Daoy (cell line): ENCODE results near the gene WDTC1. TPM values are rescaled to one million over a fixed set of nuclear protein-coding genes. Genes with fewer than 3 reads are reported as not detected.

Experiments
- DNase-seq: peaks from one replicate; pipeline ENCODE4 v3.0.0-alpha.2; 2015; ENCODE audit warnings: low read depth
- total RNA-seq: library from RNA; depleted of rRNA; stranded (reverse); fragments of >200 nt; shearing (Covaris generic); gene quantifications from 2 replicates; pipeline ENCODE4 v1.2.3, GENCODE V29; 2014

WDTC1 gene
- total RNA-seq, 1 experiment from 2014 or later, result 14.1 TPM

DNA sequence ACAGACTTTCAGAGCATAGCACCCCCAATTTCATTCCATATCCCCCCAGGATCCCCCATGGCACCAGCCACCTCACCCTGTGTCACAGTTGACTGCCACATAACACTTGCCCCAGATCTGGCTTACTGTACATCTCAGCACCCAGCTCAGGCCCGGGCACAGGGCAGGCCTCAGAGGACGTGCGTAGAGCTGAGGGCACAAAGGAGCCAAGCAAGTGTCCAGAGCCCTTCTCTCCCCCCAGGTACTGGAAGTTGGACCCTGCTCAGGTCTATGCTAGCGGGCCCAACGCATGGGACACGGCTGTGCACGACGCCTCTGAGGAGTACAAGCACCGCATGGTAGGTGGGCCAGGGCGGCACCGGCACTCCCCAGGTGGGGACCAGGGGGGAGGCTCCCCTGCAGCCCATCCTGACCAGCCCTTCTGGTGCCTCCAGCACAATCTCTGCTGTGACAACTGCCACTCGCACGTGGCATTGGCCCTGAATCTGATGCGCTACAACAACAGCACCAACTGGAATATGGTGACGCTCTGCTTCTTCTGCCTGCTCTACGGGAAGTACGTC lies 99.4 kb downstream of the WDTC1 start:
- DNase-seq, result no peak

DNA sequence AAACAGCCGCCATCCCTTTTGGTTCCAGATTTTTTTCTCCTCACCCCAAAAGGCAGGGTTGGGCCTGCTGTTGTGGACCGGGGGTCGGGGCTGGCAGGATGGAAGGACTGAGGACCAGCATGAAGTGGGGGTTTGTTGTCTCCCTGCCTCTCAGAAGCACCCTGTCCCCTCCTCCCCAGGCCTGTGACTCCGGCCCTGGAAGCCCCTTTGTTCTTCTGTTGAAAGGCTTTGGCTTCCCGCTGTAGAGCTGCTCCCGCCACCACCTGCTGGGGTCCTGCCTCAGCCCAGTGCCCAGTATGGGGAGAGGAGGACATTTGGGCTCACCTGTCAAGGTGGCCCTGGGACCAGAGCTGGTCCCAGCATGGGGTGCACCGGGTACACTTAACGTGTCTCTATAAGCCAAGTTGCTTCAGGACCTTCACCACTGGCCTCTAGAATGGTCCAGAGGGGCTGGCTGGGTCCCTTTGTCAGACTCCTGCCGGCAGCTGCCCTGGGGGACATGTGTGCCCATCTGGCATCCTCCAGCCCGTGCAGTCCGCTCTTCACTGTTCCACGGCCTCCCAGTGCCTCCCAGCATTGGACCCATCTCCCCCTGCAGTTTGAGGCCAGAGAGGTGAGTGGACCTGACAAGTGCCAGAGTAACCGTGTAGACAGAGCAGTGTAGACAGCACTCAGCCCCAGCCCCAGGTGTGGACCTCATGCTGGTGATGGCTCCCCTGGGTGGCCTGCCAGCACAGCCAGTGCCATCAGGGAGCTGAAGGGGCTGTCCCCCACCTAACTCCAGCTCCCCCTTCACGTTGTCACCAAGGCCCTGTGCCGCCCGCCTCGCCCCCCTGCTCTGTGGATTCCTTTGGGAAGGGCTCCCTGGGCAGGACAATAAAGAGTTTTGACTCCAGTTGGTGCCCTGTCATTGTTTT lies 101.3 kb downstream of the WDTC1 start:
- DNase-seq, result no peak

DNA sequence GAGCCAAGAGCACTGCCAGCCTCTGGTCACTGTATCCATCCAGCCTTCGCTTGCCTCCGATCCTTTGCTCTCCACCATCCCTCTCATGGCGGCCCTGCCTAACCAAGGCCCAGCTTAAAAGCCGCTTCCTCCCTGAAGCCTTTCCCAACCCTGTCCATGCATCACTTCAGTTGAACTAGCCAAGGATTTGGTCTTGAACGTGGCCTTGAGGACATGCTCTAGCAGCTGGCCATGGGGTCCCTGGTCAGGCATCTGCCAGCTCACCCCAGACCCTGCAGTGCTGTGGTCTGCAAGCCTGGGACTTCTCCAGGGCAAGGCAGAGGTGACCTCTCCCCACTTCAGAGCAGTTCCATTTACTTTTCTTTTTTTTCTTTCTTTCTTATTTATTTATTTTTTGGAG lies 102.3 kb downstream of the WDTC1 start:
- DNase-seq, result no peak

DNA sequence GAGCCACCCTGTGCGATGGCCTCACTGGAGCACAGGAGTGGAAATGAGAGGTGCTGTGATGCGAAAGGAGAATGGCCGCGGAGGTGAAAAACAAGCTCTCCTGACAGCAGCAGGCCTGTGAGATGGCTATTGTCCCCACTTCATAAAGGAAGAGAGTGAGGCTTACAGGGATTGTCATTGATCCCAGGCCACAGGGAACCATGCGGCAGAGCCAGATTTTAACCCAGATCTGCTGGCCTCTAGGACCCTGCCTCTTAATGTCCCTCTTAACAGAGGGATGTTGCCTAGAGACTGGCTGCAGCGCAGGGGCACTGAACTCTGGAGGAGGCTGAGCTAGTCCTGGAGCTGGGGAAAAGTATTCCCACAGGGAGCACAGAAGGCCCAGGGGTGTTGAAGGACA lies 104.3 kb downstream of the WDTC1 start:
- no peak for DNase-seq

DNA sequence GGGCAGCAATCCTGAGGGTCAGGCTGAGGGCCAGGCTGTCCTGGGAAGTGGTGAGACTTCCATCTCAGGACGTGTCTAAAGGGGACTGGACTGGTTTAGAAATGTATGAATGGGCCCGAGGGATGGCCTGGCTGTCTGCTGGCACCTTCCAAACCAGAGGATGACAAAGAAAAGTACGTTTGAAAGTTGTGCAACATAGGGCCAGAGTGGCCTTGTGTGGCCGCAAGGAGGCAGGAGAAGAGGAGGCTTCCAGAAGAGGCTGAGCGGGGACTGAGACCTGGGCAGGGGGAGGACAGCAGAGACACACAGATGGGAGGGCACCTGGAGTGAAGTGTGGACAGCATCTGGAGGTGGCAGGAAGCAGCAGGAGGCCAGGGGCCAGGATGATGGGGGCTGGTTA lies 104.8 kb downstream of the WDTC1 start:
- no peak for DNase-seq

DNA sequence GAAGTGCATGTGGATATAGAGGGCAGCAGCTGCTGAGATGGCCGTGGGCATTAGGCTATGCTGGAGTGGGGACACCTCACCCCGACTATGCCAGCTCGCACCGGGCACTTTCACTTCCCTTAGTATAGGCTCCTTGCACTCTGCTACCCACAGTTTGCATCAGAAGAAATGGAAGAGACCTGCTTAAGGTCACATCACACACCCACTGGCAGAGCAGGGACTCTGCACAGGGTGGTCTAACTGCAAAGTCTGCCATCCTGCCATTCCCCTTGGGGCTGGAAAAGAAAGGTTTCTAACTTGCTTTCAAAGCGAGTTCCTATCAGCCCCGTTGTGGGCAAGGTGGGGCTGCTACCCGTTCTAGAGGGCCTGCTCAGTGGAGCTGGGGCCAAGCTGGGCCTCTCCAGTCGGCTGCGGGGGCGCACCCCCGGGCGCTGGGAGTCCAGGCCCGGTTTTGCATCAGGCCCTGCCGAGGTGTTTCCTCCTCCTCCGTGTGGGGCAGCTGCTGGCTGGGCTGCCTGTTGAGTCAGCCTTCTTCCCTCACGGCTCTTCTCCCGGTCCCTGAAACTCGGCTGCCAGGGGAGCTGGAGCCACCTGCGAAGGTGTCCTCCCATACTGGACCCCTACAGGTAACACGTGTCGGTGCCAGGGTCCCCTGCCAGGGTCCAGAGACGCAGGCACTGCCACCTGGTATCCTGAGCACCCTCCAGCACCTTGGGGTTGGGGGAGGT lies 107.3 kb downstream of the WDTC1 start, which contains the start of gene SYTL1:
Gene SYTL1 (plus strand): TSS at position 498 of the 728 bp plus-strand sequence. CDS start 3,313 bp downstream, outside the sequence.
- DNase-seq, result peak; percentile 91

DNA sequence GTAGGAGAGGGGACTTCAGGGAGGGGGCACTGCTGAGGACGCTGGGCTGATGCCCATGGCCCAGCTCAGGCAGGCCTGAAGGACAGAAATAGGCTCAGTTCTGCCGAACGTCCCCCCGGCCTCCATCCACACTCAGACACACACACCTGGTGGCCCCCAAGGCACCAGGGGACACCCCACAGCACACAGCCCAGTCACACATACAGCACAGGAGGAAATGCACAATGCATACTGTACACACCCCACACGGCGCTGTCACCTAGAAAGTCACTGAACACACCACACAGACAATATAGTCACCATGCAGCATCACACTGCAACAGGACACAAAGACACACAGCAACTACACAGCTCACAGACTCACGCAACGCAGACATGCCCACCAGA lies 108.0 kb downstream of the WDTC1 start:
- DNase-seq, result no peak

DNA sequence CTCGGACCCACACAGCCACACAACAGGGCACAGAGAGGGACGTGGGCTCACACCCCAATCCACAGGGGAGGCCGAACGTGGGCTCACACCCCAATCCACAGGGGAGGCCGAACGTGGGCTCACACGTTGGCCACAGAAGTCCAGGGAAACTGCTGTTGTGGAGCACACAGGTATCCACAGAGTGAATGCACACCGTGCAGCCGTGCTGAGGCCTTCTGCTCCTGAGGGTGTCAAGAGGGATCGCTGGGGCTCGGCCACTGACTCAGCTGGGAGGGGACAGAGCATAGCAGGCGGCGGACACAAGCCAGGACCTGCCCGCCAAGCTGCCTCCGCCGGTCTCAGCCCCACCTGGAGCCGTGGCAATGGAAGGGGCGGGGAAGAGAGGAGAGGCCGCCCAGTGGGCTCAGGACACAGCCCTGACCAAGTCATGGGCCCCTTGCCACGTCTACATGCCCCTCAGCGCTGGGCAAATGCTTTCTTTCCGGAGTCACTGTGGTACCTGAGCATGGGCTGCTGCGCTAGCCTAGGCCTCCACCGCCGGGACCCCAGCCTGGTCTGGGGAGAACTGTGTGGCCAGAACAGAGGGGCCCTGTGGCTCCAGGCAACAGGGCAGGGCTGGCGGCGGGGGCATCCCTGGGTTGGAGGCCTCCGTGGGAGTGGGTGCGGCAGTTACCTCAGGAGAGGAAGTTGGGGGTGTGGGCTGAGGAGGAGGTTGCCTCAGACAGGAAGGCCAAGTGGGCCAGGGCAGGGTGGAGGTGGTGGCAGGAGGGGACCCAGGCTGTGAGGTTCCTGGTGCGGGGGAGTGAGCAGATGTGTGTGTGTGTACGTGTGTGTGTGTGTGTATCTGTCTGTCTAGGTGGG lies 108.6 kb downstream of the WDTC1 start:
- no peak for DNase-seq

DNA sequence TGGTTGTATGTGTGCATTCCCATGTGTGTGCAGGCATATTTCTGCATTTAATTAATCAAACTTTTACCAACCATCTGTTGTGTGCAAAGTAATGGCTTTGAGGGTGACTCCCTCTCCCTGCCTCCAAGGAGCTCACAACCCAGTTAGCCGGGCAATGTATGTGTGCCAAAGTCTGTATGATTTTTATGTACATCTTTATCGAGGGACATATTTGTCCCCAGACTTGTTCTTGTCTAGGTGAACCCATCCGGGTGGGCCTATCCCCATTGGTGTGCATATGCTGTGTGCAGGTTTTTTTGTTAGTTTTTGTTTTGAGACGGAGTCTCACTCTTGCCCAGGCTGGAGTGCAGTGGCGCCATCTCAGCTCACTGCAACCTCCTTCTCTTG lies 109.2 kb downstream of the WDTC1 start:
- DNase-seq, result no peak

DNA sequence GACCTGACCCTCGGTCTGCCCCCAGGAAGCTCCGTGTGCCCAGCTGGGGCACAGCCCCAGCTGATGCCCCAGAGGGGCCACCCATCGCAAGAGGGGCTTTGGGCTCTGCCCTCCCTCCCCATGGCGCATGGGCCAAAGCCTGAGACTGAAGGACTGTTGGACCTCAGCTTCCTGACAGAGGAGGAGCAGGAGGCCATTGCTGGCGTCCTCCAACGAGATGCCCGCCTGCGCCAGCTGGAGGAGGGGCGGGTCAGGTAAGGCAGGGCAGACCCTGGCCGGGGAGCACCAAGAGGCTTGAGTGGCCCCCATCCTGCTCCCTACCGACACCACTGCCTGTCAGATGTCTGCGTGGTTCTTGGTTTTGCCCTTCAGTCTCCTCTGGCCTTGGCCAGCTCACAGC lies 110.8 kb downstream of the WDTC1 start:
- no peak for DNase-seq

DNA sequence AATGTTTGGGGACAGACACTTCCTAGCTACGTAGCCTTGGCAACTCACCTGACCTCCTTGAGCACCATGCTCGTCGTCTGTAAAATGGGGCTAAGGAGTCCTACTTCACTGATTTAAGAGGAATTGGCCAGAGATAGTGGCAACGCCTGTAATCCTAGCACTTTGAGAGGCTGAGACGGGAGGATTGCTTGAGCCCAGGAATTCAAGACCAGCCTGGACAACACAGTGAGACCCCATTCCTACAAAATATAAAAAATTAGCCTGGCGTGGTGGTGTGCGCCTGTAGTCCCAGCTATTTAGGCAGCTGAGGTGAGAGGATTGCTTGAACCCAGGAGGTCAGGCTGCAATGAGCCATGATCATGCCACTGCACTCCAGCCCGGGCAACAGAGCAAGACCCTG lies 111.9 kb downstream of the WDTC1 start:
- DNase-seq, result no peak

DNA sequence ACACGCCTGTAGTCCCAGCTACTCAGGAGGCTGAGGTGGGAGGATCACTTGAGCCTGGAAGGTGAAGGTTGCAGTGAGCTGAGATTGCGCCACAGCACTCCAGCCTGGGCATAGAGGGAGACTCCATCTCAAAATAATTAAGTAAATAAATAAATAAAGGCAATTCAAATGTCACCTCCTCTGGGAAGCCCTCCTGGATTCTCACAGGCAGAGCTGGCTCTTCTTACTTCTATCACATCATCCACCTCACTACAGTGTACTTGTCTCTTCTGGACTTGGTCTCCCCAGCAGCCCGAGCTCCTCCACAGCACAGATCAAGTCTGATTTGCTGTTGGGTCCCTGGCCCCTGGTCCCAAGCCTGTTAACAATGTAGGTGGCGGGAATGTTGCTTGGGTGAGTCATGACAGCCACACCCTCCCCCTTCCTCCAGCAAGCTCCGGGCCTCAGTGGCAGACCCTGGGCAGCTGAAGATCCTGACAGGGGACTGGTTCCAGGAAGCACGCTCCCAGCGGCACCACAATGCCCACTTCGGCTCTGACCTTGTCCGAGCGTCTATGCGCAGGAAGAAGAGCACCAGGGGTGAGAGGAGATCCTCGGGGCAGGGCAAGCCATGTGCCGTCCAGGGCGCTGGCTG lies 112.7 kb downstream of the WDTC1 start:
- DNase-seq, result peak; percentile 55

DNA sequence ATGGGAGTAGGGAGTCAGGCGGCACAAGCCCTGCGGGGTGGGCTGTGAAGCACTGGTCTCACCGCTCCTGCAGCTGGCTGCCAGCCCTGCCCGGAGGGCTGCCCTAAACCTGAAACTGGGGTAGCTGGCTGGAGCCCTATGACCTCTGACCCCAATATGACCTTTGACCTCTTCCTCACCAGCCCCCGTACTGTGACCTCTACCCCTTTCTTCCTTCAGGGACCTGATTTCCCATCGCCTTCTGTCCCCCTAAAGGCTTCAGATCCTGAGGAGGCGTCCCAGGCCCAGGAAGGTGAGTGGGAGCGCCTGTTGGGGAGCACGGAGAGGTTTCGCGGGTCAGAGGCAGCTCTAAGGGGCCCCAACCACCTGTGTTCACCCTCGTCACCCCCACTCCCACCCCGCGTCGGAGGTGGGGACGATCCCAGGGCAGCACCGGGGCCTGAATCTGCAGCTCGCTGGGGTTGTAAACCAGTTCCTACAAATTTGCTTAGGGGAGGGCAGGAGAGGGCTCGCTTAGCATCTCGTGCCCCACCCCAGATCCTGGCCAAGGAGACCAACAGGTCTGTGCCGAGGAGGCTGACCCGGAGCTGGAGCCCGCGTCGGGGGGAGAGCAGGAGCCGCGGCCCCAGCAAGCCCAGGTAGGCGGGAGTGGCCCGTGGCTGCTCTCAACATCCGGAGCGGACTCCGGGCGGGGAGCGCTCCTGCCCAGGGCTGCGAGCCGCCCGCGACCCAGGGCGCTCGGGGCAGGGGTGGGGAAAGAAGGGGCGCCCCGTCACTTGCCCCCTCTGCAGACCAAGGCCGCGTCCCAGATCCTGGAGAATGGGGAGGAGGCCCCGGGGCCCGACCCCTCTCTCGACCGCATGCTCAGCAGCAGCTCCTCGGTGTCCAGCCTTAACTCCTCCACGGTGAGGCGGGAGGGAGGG lies 114.7 kb downstream of the WDTC1 start:
- peak; percentile 78 for DNase-seq

DNA sequence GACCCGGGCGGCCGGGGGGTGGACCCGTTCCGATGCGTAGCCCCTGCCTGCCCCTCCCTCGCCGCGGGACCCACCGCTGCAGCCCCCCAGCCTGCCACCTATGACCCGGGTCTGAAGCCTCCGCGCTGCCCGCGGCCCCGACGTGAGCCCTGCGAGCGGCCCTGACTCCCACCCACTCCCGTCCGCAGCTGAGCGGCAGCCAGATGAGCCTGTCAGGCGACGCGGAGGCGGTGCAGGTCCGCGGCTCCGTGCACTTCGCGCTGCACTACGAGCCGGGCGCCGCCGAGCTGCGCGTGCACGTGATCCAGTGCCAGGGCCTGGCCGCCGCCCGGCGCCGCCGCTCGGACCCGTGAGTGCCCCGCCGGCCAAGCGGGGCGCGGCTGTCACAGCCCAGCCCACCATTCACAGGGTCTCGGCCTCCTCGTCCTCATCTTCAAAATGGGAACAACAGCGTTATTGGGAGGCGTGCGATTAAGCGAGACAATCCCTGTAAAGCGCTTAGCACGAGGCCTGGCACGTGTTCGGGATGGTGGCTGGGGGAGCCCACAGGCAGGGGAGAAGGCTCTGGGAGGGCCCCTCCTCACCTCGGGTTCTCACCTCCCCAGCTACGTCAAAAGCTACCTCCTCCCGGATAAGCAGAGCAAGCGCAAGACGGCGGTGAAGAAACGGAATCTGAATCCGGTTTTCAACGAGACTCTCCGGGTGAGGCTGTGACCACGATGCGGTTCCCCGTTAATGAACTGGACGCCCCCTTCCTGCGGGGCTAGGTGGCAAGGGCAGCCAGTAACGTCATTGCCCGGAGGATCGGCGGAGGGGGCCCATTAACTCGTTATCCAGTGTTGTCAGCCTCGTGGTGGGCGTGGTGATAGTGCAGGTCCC lies 115.6 kb downstream of the WDTC1 start:
- DNase-seq, result peak; percentile 83

DNA sequence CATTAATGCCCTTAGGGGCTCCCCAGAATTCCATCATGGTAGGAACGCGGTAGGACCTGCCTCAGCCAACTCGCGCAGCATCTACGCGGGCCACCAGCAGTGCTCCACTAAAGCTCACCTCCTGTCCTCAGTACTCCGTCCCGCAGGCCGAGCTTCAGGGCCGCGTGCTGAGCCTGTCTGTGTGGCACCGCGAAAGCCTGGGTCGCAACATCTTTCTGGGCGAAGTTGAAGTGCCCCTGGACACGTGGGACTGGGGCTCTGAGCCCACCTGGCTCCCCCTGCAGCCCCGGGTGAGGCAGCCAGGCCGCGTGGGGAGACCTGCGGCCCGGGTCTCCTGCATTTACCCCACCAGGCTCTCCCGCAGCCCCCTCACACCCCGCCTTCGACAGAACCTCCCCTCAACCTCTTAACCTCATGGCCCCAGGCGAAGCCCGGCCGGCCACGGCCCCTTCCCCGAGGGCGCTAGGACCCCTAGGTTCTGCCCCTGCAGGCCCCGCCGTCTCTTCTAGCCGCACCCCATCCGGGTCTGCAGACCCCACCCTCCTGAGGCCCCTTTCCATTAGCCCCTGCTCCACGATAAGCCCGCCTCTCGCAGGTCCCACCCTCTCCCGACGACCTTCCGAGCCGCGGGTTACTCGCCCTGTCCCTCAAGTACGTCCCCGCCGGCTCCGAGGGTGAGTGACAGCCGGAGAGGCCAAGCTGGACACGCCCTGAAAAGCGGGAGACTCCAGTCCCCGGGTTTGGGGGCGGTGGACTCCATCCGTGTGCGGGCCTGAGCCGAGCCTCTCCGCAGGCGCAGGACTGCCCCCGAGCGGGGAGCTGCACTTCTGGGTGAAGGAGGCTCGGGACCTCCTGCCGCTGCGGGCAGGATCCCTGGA lies 116.5 kb downstream of the WDTC1 start:
- no peak for DNase-seq

DNA sequence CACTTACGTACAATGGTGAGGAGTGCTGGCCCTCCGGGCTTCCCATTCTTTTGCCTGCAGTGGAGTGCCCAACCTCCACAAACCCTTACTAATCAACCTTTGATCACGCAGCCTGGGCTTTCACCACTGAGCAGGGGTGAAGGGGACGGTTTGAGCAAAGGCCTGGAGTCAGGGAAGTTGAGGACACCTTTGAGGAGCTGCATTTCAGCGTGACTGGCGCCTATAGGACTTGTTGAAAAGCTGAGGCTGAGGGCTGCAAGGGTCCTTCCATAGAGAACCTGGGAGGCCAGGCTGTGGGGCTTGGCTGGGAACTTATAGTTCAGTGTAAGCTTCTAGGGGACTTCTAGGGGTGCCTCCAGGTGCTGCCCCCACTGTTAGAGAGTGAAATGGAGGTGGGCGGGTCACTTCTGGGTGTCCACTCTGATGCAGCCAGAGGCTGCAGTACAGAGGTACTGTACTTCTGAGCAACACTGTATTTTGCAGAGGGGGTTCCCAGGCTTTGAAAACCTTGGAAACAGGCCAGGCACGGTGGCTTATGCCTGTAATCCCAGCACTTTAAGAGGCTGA lies 117.2 kb downstream of the WDTC1 start:
- DNase-seq, result no peak

DNA sequence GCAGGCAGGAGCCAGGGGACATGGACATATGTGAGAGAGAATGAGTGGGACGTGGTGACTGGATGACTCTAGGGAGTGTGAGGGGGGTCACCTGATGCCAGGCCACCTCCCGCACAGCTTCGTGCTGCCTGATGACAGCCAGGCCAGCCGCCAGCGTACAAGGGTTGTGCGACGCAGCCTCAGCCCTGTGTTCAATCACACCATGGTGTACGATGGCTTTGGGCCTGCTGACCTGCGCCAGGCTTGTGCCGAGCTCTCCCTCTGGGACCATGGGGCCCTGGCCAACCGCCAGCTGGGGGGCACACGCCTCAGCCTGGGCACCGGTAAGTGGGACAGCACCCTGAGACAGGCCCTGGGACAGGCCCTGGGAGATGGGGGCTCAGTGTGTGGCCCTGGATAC lies 118.7 kb downstream of the WDTC1 start:
- DNase-seq, result no peak

DNA sequence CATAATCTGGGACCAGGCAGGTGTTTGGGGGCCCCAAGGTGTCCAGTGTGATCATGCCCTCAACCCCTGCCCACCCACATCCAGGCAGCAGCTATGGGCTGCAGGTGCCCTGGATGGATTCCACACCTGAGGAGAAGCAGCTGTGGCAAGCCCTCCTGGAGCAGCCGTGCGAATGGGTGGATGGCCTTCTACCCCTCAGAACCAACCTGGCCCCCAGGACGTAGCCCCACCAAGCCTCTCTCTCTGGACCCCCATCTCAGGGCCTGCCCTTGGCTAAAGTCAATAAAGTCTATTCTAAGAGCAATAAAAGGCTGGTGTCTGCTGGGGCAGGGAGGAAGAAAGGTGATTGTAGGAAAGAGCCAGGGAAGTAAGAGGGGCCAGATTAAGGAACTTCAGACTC lies 119.2 kb downstream of the WDTC1 start:
- DNase-seq, result no peak
